ENCODE data around the gene ZNHIT6.

DNA sequence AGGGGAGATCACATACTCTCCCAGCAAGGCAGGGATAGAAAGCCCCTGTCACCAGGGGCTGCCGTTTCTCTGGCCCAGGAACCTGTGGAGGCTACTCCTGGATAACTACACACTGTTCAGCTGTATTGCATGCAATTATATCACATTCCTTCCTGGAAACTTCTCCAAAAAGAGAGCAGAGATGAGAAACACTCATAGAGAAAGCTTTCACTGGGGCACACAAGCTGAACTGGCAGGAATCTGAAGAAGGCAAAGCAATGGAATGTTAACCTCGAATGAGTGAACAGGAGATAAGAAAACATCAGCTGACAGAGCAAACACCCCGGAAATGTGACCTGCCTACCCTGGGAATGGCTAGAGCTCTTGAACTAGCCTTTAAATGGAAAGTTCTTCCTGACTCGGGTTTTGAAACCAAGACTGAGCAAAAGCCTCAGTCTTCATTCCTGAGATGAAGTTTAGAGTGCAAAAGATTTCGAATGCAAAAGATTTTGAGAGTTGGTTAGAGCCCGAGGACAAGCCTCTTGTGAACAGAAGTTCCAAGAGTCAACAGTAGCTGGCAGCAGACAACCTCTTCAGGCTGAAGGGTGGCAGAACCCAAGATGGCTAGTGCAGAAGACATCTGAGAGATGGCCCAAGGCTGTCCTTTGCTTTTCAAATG, 95.4 kb downstream of the ZNHIT6 start:
- TF ChIP-seq GATA3 (IDR thresholded peaks at IDR 0.05; ENCODE audit: low read depth, low read length) (no peak), GATA2 (IDR thresholded peaks at IDR 0.05; ENCODE audit: low read depth, low read length) (no peak)
